SH-SY5Y (cell line): ENCODE data around the gene CKAP5.

ENCODE experiments used
- GATA2 ChIP-seq: IDR thresholded peaks from 2 replicates; pipeline ENCODE4 v1.6.1; 2011; ENCODE audit warnings: mild to moderate bottlenecking, low read depth, low read length
- GATA3 ChIP-seq: IDR thresholded peaks from 2 replicates; pipeline ENCODE4 v1.6.1; 2011; ENCODE audit warnings: low read depth, mild to moderate bottlenecking, low read length, moderate library complexity

DNA sequence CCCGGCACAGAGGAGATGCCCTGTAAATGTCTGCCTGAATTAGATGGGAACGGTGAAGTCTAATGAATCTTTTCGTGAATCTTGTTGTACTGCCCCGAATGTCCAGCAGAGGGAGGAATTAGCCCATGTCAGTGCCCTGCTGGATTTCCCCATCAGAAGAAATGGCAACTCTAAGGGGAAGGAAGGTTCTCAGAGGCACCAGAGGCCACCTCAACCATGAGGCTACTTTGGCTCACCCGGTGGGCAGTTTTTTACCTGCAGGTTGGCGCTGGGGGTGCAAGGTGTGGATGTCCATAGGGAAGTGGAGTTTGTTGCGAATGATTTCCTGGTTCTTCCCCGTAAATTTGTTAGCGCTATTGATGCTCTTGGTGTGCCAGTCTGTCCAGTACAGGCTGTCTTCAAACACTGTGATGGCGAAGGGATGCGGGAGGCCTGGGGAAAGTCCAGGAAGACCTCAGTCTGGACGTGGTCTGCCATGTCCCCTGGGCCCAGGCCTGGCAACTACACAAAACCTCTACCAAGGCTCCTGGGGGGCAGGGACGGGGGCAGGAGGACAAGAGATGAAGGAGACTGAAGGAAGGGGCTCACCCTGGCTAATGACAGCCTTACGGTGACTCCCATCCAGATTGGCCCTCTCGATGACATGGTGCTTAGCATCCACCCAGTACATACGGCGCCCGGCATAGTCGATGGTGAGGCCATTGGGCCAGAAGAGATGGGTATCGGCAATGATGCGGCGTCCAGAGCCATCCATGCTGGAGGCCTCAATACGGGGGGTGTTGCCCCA, 43.8 kb upstream of the CKAP5 start:
- TF ChIP-seq GATA2 (no peak), GATA3 (no peak)
